Transverse colon (tissue), 4 donors: ENCODE results near the gene SLFN12.

Experiments used
- EP300 ChIP-seq: sonication (generic); formaldehyde crosslinking; IDR thresholded peaks from one replicate; pipeline ENCODE4 v1.6.1; 2017; ENCODE audit warnings: antibody characterized with exemption, low read depth
- POLR2A ChIP-seq: fragments of 450-650 bp; IDR thresholded peaks from one replicate; pipeline ENCODE4 v1.6.1; 2016; ENCODE audit warnings: antibody characterized with exemption, mild to moderate bottlenecking, moderate library complexity
- POLR2AphosphoS5 ChIP-seq, 3 donors: sonication (generic); formaldehyde crosslinking; IDR thresholded peaks; one replicate each; pipeline ENCODE4 v1.6.1; 2016; ENCODE audit warnings: antibody characterized with exemption in 3 of 3
- TF ChIP-seq, protein P1 (sequence below), 5 experiments: fragments of 200-600 bp in 3 of 5; fragments of 450-650 bp in 2 of 5; sonication (generic) in 3 of 5; IDR thresholded peaks; 1 replicate in 2 of 5; 2 replicates in 3 of 5; pipeline ENCODE4 v1.5.1; 2016 to 2017; ENCODE audit warnings: antibody characterized with exemption in 5 of 5, inconsistent platforms in 3 of 5, mild to moderate bottlenecking in 2 of 5, moderate library complexity in 1 of 5

DNA sequence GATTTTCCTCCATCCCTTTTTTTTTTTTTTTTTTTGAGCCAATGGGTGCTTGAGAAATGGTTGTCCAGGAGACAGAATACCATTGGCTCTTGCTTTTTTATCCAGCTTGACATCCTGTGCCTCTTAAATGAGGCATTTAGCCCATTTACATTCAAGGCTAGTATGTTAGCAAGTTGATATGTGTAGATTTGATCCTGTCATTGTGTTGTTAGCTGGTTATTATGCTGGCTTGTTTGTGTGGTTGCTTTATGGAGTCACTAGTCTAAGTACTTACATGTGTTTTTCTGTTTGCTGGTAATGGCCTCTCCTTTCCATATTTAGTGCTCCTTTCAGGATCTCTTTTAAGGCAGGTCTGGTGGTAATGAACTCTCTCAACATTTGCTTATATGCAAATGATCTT, 44.8 kb downstream of the SLFN12 start:
- TF ChIP-seq EP300 (no peak), POLR2A (no peak), POLR2AphosphoS5 (IDR thresholded peaks at IDR 0.05) (no peak)
- TF ChIP-seq, protein P1, sequence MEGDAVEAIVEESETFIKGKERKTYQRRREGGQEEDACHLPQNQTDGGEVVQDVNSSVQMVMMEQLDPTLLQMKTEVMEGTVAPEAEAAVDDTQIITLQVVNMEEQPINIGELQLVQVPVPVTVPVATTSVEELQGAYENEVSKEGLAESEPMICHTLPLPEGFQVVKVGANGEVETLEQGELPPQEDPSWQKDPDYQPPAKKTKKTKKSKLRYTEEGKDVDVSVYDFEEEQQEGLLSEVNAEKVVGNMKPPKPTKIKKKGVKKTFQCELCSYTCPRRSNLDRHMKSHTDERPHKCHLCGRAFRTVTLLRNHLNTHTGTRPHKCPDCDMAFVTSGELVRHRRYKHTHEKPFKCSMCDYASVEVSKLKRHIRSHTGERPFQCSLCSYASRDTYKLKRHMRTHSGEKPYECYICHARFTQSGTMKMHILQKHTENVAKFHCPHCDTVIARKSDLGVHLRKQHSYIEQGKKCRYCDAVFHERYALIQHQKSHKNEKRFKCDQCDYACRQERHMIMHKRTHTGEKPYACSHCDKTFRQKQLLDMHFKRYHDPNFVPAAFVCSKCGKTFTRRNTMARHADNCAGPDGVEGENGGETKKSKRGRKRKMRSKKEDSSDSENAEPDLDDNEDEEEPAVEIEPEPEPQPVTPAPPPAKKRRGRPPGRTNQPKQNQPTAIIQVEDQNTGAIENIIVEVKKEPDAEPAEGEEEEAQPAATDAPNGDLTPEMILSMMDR (IDR thresholded peaks at IDR 0.05), result no peak
